ENCODE measurements around the gene ANKS1A.

GRCh38 chr6:34875292-34876213, 13.5 kb upstream of the ANKS1A start:
- no peak for TF ChIP-seq POLR2A (IDR thresholded peaks at IDR 0.05)
- TF ChIP-seq, protein P1, sequence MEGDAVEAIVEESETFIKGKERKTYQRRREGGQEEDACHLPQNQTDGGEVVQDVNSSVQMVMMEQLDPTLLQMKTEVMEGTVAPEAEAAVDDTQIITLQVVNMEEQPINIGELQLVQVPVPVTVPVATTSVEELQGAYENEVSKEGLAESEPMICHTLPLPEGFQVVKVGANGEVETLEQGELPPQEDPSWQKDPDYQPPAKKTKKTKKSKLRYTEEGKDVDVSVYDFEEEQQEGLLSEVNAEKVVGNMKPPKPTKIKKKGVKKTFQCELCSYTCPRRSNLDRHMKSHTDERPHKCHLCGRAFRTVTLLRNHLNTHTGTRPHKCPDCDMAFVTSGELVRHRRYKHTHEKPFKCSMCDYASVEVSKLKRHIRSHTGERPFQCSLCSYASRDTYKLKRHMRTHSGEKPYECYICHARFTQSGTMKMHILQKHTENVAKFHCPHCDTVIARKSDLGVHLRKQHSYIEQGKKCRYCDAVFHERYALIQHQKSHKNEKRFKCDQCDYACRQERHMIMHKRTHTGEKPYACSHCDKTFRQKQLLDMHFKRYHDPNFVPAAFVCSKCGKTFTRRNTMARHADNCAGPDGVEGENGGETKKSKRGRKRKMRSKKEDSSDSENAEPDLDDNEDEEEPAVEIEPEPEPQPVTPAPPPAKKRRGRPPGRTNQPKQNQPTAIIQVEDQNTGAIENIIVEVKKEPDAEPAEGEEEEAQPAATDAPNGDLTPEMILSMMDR (IDR thresholded peaks at IDR 0.05): no peak
